ENCODE results near the gene CDC23.
"Not testable (repeated sequence)": the region's sequence is repeated elsewhere in the genome, so short reads cannot be mapped to it uniquely, and the experiment has no call there.

Gene CDC23

GRCh38 chr5:138213161-138214029 lies at the start of gene CDC23:
Gene CDC23, minus strand, starts transcription at chr5:138213323. Its CDS starts 11 bp downstream, at chr5:138213312.
- DNase-seq (ENCODE audit: low spot score), result peak; percentile 96

- no peak for DNase-seq (ENCODE audit: low spot score)
Observed at GRCh38 chr5:138258704-138259292, 45.7 kb upstream of the CDC23 start.

GRCh38 chr5:138257583-138257982 lies 44.5 kb upstream of the CDC23 start:
- DNase-seq (ENCODE audit: low spot score), result no peak

GRCh38 chr5:138252944-138253343 lies 39.8 kb upstream of the CDC23 start:
- no peak for DNase-seq (ENCODE audit: low spot score)

- not testable (repeated sequence) for DNase-seq (ENCODE audit: low spot score)
Observed at GRCh38 chr5:138247800-138248199, 34.7 kb upstream of the CDC23 start.

- no peak for DNase-seq (ENCODE audit: low spot score)
Observed at GRCh38 chr5:138246822-138247221, 33.7 kb upstream of the CDC23 start.

GRCh38 chr5:138246334-138246733 lies 33.2 kb upstream of the CDC23 start:
- no peak for DNase-seq (ENCODE audit: low spot score)

GRCh38 chr5:138245717-138246116 lies 32.6 kb upstream of the CDC23 start:
- DNase-seq (ENCODE audit: low spot score), result no peak

- no peak for DNase-seq (ENCODE audit: low spot score)
Observed at GRCh38 chr5:138243794-138244193, 30.7 kb upstream of the CDC23 start.

GRCh38 chr5:138241688-138242571 lies 28.8 kb upstream of the CDC23 start:
- DNase-seq (ENCODE audit: low spot score), result no peak

GRCh38 chr5:138240650-138241385 lies 27.7 kb upstream of the CDC23 start:
- no peak for DNase-seq (ENCODE audit: low spot score)

GRCh38 chr5:138238034-138238433 lies 24.9 kb upstream of the CDC23 start:
- DNase-seq (ENCODE audit: low spot score), result no peak

GRCh38 chr5:138234651-138235050 lies 21.5 kb upstream of the CDC23 start:
- DNase-seq (ENCODE audit: low spot score), result no peak

- no peak for DNase-seq (ENCODE audit: low spot score)
Observed at GRCh38 chr5:138233280-138233679, 20.2 kb upstream of the CDC23 start.

GRCh38 chr5:138230981-138231589 lies 18.0 kb upstream of the CDC23 start:
- DNase-seq (ENCODE audit: low spot score), result no peak

- no peak for DNase-seq (ENCODE audit: low spot score)
Observed at GRCh38 chr5:138230261-138230660, 17.1 kb upstream of the CDC23 start.

- no peak for DNase-seq (ENCODE audit: low spot score)
Observed at GRCh38 chr5:138229387-138229786, 16.3 kb upstream of the CDC23 start.

- DNase-seq (ENCODE audit: low spot score), result no peak
Observed at GRCh38 chr5:138226910-138227309, 13.8 kb upstream of the CDC23 start.

GRCh38 chr5:138224712-138225111 lies 11.6 kb upstream of the CDC23 start:
- DNase-seq (ENCODE audit: low spot score), result no peak

GRCh38 chr5:138223532-138223931 lies 10.4 kb upstream of the CDC23 start:
- DNase-seq (ENCODE audit: low spot score), result no peak

GRCh38 chr5:138216799-138217198 lies 3.7 kb upstream of the CDC23 start:
- no peak for DNase-seq (ENCODE audit: low spot score)

- peak; percentile 52 for DNase-seq (ENCODE audit: low spot score)
Observed at GRCh38 chr5:138212828-138213160, 329 bp downstream of the CDC23 start.

Measured in hematopoietic multipotent progenitor cell treated with erythropoietin and hydrocortisone succinate and interleukin-3 and kit ligand, for 17 days (in vitro differentiated cells).